HEK293 (cell line): Measurements from ENCODE around the gene TIMM10B.

Source experiments
- ZNF157 ChIP-seq: fragments of 450-650 bp; formaldehyde crosslinking; IDR thresholded peaks from 2 replicates; pipeline ENCODE4 v1.5.1; 2016; ENCODE audit warnings: missing biosample characterization, missing genetic modification characterization
- ZNF274 ChIP-seq, 2 experiments: fragments of 200-500 bp in 1 of 2; fragments of 450-650 bp in 1 of 2; sonication (Bioruptor generic) in 1 of 2; formaldehyde crosslinking in 1 of 2; IDR thresholded peaks; 2 replicates each; pipeline versions ENCODE4 v1.5.1 to v1.6.1; 2014 to 2016; ENCODE audit warnings: borderline replicate concordance in 1 of 2, inconsistent platforms in 1 of 2, low read length in 1 of 2, missing biosample characterization in 1 of 2, missing genetic modification characterization in 1 of 2
- ZNF747 ChIP-seq: fragments of 450-650 bp; formaldehyde crosslinking; IDR thresholded peaks from 2 replicates; pipeline ENCODE4 v1.5.1; 2016; ENCODE audit warnings: missing biosample characterization, missing genetic modification characterization
- ZSCAN16 ChIP-seq: fragments of 450-650 bp; formaldehyde crosslinking; IDR thresholded peaks from 2 replicates; pipeline ENCODE4 v1.5.1; 2016; ENCODE audit warnings: missing biosample characterization, missing genetic modification characterization
- TF ChIP-seq, protein P1 (sequence below): fragments of 450-650 bp; formaldehyde crosslinking; IDR thresholded peaks from 2 replicates; pipeline ENCODE4 v1.5.1; 2016; ENCODE audit warnings: missing biosample characterization, missing genetic modification characterization

DNA sequence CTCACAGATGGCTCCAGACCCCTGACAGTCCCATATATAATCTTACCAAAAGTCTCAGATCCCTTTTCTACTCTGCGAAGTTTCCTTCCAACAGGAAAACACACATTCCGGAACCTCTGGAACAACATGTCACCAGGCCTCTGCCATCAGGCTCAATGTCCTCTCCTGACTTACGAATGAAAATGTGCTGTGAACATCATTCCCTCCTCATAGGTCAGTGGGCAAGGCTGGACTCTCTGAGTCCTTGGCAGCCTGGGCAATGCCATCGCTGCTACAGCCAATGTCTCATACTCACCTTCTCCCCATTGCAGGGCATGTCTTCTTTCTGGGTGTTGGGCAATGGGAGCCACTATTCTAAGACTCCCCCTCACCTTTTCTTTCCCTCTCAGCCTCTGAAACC is 38.9 kb upstream of the TIMM10B start:
- no peak for TF ChIP-seq ZNF274 (IDR thresholded peaks at IDR 0.05; ENCODE audit: low read length)
- TF ChIP-seq ZNF274 (tag by site-specific recombination; IDR thresholded peaks at IDR 0.05; ENCODE audit: borderline replicate concordance): no peak
- TF ChIP-seq ZNF747: no peak
- TF ChIP-seq ZNF157 (tag by site-specific recombination): no peak
- TF ChIP-seq, protein P1, sequence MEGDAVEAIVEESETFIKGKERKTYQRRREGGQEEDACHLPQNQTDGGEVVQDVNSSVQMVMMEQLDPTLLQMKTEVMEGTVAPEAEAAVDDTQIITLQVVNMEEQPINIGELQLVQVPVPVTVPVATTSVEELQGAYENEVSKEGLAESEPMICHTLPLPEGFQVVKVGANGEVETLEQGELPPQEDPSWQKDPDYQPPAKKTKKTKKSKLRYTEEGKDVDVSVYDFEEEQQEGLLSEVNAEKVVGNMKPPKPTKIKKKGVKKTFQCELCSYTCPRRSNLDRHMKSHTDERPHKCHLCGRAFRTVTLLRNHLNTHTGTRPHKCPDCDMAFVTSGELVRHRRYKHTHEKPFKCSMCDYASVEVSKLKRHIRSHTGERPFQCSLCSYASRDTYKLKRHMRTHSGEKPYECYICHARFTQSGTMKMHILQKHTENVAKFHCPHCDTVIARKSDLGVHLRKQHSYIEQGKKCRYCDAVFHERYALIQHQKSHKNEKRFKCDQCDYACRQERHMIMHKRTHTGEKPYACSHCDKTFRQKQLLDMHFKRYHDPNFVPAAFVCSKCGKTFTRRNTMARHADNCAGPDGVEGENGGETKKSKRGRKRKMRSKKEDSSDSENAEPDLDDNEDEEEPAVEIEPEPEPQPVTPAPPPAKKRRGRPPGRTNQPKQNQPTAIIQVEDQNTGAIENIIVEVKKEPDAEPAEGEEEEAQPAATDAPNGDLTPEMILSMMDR (tag by site-specific recombination): no peak
- no peak for TF ChIP-seq ZSCAN16 (tag by site-specific recombination)
